PFSK-1 (cell line): ENCODE results near the gene SH2B2.

Source experiments
- POLR2AphosphoS5 ChIP-seq: IDR thresholded peaks from 2 replicates; pipeline ENCODE4 v1.6.1; 2012; ENCODE audit warnings: low read depth, mild to moderate bottlenecking, control low read depth, low read length, moderate library complexity
- TAF1 ChIP-seq: IDR thresholded peaks from 2 replicates; pipeline ENCODE4 v1.6.1; 2012; ENCODE audit warnings: low read length, control low read depth, borderline replicate concordance; ENCODE audit not compliant: insufficient read depth
- TF ChIP-seq, protein P1 (sequence below), 2 experiments: IDR thresholded peaks; 2 replicates each; pipeline versions ENCODE4 v1.6.1 to v1.8.0; 2011 to 2012; ENCODE audit warnings: low read depth in 2 of 2, low read length in 2 of 2, control low read depth in 1 of 2, inconsistent platforms in 1 of 2, mild to moderate bottlenecking in 1 of 2, moderate library complexity in 1 of 2; ENCODE audit not compliant: insufficient read depth in 1 of 2

DNA sequence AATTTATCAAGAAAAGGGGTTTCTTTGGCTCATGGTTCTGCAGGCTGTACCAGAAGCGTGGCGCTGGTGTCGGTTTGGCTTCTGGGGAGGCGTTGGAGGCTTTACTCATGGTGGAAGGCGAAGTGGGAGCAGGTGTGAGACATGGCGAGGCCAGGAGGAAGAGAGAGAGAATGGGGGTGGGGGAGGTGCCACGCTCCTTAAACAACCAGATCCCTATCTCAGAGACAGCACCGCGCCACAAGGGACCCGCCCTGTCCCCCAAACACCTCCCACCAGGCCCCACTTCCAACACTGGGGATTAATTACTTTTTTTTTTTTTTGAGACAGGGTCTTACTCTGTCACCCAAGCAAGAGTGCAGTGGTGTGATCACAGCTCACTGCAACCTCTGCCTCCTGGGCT lies 18.0 kb upstream of the SH2B2 start:
- TF ChIP-seq, protein P1, sequence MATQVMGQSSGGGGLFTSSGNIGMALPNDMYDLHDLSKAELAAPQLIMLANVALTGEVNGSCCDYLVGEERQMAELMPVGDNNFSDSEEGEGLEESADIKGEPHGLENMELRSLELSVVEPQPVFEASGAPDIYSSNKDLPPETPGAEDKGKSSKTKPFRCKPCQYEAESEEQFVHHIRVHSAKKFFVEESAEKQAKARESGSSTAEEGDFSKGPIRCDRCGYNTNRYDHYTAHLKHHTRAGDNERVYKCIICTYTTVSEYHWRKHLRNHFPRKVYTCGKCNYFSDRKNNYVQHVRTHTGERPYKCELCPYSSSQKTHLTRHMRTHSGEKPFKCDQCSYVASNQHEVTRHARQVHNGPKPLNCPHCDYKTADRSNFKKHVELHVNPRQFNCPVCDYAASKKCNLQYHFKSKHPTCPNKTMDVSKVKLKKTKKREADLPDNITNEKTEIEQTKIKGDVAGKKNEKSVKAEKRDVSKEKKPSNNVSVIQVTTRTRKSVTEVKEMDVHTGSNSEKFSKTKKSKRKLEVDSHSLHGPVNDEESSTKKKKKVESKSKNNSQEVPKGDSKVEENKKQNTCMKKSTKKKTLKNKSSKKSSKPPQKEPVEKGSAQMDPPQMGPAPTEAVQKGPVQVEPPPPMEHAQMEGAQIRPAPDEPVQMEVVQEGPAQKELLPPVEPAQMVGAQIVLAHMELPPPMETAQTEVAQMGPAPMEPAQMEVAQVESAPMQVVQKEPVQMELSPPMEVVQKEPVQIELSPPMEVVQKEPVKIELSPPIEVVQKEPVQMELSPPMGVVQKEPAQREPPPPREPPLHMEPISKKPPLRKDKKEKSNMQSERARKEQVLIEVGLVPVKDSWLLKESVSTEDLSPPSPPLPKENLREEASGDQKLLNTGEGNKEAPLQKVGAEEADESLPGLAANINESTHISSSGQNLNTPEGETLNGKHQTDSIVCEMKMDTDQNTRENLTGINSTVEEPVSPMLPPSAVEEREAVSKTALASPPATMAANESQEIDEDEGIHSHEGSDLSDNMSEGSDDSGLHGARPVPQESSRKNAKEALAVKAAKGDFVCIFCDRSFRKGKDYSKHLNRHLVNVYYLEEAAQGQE (IDR thresholded peaks at IDR 0.05; ENCODE audit: insufficient read depth in 1 of 2, low read depth in 2 of 2, low read length in 2 of 2) = no peak
- TF ChIP-seq TAF1 (no peak), POLR2AphosphoS5 (no peak)
